C4-2B (cell line): ENCODE data around the gene ARHGAP42.

ENCODE experiments used
- H3K27ac ChIP-seq: fragments of 450-650 bp; 2 replicates; pipeline ENCODE4 v1.5.1; 2017
- ZFX ChIP-seq: fragments of 450-650 bp; IDR thresholded peaks from 2 replicates; pipeline ENCODE4 v1.6.1; 2017
- TF ChIP-seq, protein P1 (sequence below): fragments of 450-650 bp; conservative IDR thresholded peaks from 2 replicates; pipeline ENCODE4 v1.5.1; 2017; ENCODE audit warnings: mild to moderate bottlenecking

ARHGAP42 gene

GRCh38 chr11:100830274-100830673, 143.2 kb downstream of the ARHGAP42 start:
- TF ChIP-seq, protein P1, sequence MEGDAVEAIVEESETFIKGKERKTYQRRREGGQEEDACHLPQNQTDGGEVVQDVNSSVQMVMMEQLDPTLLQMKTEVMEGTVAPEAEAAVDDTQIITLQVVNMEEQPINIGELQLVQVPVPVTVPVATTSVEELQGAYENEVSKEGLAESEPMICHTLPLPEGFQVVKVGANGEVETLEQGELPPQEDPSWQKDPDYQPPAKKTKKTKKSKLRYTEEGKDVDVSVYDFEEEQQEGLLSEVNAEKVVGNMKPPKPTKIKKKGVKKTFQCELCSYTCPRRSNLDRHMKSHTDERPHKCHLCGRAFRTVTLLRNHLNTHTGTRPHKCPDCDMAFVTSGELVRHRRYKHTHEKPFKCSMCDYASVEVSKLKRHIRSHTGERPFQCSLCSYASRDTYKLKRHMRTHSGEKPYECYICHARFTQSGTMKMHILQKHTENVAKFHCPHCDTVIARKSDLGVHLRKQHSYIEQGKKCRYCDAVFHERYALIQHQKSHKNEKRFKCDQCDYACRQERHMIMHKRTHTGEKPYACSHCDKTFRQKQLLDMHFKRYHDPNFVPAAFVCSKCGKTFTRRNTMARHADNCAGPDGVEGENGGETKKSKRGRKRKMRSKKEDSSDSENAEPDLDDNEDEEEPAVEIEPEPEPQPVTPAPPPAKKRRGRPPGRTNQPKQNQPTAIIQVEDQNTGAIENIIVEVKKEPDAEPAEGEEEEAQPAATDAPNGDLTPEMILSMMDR: no peak
- TF ChIP-seq ZFX: no peak

DNA sequence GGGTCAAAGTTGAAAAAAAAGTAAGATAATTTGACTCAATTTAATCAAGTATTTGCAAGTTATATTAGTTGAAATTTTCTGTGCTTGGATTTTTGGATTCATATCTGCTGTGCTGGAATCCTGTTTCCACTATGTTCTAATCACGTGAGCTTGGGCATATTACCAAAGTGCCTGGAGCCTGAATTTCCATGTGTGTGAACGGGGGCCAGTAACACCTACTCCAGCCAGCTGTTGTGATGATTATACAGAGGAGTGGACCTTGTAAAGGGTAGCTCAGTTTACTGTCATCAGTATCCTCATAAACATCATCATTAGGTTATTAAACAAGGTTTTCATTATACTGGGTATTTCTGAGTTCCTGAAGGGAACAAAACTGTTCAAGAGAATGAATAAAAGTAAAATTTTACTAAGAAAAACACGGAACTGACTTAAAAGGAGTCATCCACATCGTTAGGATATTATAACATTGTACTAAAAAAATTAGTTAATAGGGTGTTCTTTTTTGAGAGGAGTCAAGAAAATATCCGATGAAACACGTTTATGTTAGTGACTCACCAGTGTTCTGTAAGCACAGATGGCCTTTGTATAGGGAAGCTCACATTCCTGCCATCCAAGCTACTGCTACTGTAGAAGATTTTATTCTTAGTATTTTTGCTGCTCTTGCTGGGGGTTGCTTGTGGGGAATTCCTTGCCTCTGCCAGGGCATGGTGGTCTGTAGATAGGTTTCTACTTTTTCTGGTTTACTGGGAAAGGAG, 144.1 kb downstream of the ARHGAP42 start:
- no peak overlapping the region for H3K27ac ChIP-seq
- TF ChIP-seq, protein P1: no peak
- no peak for TF ChIP-seq ZFX

More at GRCh38 chr11:100830274-100830673, 143.2 kb downstream of the ARHGAP42 start:
- no peak overlapping the region for H3K27ac ChIP-seq

GRCh38 chr11:100831929-100832494, 144.9 kb downstream of the ARHGAP42 start:
- no peak overlapping the region for H3K27ac ChIP-seq
- TF ChIP-seq, protein P1: no peak
- no peak for TF ChIP-seq ZFX

- no peak overlapping the region for H3K27ac ChIP-seq
- TF ChIP-seq, protein P1: no peak
- no peak for TF ChIP-seq ZFX
Observed at GRCh38 chr11:100832829-100833228, 145.7 kb downstream of the ARHGAP42 start.

- no peak overlapping the region for H3K27ac ChIP-seq
- no peak for TF ChIP-seq ZFX
- TF ChIP-seq, protein P1: no peak
Observed at GRCh38 chr11:100833276-100833675, 146.2 kb downstream of the ARHGAP42 start.

DNA sequence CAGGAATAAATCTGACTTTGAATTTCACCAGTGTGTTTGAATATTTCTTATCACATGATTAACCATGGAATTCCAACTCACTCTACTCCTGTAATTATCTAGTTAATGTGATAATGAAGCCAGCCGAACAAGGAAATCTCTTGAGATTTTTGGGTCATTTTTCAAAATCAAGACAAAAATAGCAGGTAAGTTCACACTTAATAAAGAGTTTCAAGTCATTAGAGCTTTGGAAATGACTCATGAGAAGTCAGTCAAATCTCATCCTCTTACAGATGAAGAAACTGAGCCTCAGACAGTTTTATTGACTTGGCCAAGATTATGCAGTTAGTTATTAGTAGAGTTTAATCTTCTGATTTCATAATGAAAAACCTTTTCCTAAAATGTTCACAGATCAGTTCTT, 148.8 kb downstream of the ARHGAP42 start:
- no peak overlapping the region for H3K27ac ChIP-seq
- TF ChIP-seq, protein P1: no peak
- no peak for TF ChIP-seq ZFX

DNA sequence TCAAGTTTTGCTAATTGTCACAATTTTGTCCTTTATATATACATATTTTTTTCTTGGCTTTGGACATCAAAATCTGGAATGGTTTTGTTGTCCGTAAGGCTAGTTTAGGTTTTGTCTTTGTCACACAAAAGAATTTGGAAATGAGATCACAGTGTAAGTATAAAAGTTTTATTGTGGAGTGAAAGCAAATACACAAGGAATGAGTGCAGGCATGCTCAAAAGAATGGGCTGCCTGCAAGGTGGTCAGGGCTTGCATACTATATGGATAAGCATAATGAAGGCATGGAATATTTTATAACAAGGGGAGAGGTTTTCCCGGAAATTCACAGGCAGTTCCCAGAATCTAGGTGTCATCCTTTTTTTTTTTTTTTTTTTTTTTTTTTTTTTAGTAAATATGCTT, 150.2 kb downstream of the ARHGAP42 start:
- TF ChIP-seq, protein P1: no peak
- TF ChIP-seq ZFX: no peak

More for the DNA sequence above, 150.2 kb downstream of the ARHGAP42 start:
- no peak overlapping the region for H3K27ac ChIP-seq
